M059J (cell line): Measurements from ENCODE around the gene KRTAP4-11. TPM values are rescaled to one million over a fixed set of nuclear protein-coding genes. Genes with fewer than 3 reads are reported as not detected.
"Not testable (repeated sequence)": the region's sequence is repeated elsewhere in the genome, so short reads cannot be mapped to it uniquely, and the experiment has no call there.

Experiments used
- DNase-seq: peaks from one replicate; pipeline ENCODE4 v3.0.0-alpha.2; 2012; ENCODE audit warnings: low read depth
- total RNA-seq: library from RNA; depleted of rRNA; stranded (reverse); fragments of >200 nt; shearing (Covaris generic); gene quantifications from 2 replicates; pipeline ENCODE4 v1.2.3, GENCODE V29; 2014

The KRTAP4-11 gene
- total RNA-seq, 1 experiment from 2014 or later, result not detected

- DNase-seq, result not testable (repeated sequence)
Measured at GRCh38 chr17:41123991-41124371, 5.8 kb upstream of the KRTAP4-11 start, which contains the start of gene KRTAP4-12. Gene KRTAP4-12 (minus strand): TSS chr17:41124182. CDS start chr17:41124122, 60 bp downstream.

- DNase-seq, result not testable (repeated sequence)
Measured at GRCh38 chr17:41123292-41123990, 5.3 kb upstream of the KRTAP4-11 start.

- DNase-seq, result no peak
Measured at GRCh38 chr17:41121742-41122141, 3.6 kb upstream of the KRTAP4-11 start.

- not testable (repeated sequence) for DNase-seq
Measured at GRCh38 chr17:41119696-41120690, 1.8 kb upstream of the KRTAP4-11 start.

- no peak for DNase-seq
Measured at GRCh38 chr17:41118721-41119120, 548 bp upstream of the KRTAP4-11 start.

- DNase-seq, result no peak
Measured at GRCh38 chr17:41116297-41116696, 1.9 kb downstream of the KRTAP4-11 start.

GRCh38 chr17:41111151-41111885 lies 6.9 kb downstream of the KRTAP4-11 start:
- no peak for DNase-seq

- DNase-seq, result not testable (repeated sequence)
Measured at GRCh38 chr17:41108728-41109386, 9.3 kb downstream of the KRTAP4-11 start.

GRCh38 chr17:41107941-41108450 lies 10.2 kb downstream of the KRTAP4-11 start:
- no peak for DNase-seq

- not testable (repeated sequence) for DNase-seq
Measured at GRCh38 chr17:41105347-41105746, 12.8 kb downstream of the KRTAP4-11 start, which contains the start of gene KRTAP4-9. Gene KRTAP4-9 (plus strand): TSS chr17:41105389. CDS start chr17:41105389, 0 bp downstream.

- DNase-seq, result peak; percentile 75
Measured at GRCh38 chr17:41104386-41105038, 13.7 kb downstream of the KRTAP4-11 start.

- DNase-seq, result no peak
Measured at GRCh38 chr17:41103896-41104295, 14.3 kb downstream of the KRTAP4-11 start.

- no peak for DNase-seq
Measured at GRCh38 chr17:41101586-41102259, 16.4 kb downstream of the KRTAP4-11 start, which contains the start of gene KRTAP4-16. Gene KRTAP4-16 (minus strand): TSS chr17:41102209. CDS start chr17:41102209, 0 bp downstream.

GRCh38 chr17:41099682-41100480 lies 18.3 kb downstream of the KRTAP4-11 start:
- DNase-seq, result peak; percentile 91

GRCh38 chr17:41098481-41098880 lies 19.7 kb downstream of the KRTAP4-11 start:
- DNase-seq, result peak; percentile 79

- DNase-seq, result peak; percentile 17
Measured at GRCh38 chr17:41098042-41098441, 20.1 kb downstream of the KRTAP4-11 start, which contains the start of gene KRTAP4-8. Gene KRTAP4-8 (minus strand): TSS chr17:41098142. CDS start chr17:41098084, 58 bp downstream.

GRCh38 chr17:41096055-41096454 lies 22.1 kb downstream of the KRTAP4-11 start:
- DNase-seq, result no peak

- not testable (repeated sequence) for DNase-seq
Measured at GRCh38 chr17:41088760-41089352, 29.3 kb downstream of the KRTAP4-11 start.
